ENCODE data around the gene SLC9A2. TPM values are rescaled to one million over a fixed set of nuclear protein-coding genes. Genes with fewer than 3 reads are reported as not detected.

The SLC9A2 gene
- total RNA-seq, 1 donor from 2014 or later: 2.1 TPM

GRCh38 chr2:102592601-102593000, 26.8 kb upstream of the SLC9A2 start:
- Histone ChIP-seq H3K4me1 (ENCODE audit: control insufficient read depth in 3 of 3, insufficient read depth in 3 of 3, low read length in 3 of 3) (no peaks in the 10 kb centered on the region), H3K4me3 (ENCODE audit: low read length in 3 of 3) (no peak overlapping the region)

GRCh38 chr2:102593516-102593915, 25.8 kb upstream of the SLC9A2 start:
- H3K27me3 ChIP-seq (ENCODE audit: control insufficient read depth in 3 of 3, insufficient read depth in 3 of 3, low read length in 3 of 3): no peaks in the 10 kb centered on the region
- no peaks in the 10 kb centered on the region for H3K9me3 ChIP-seq (ENCODE audit: control insufficient read depth in 3 of 3, low read length in 3 of 3)
- no peak overlapping the region for H3K27ac ChIP-seq (ENCODE audit: low read depth, low read length)
- no peak overlapping the region for H3K9ac ChIP-seq (ENCODE audit: low read depth in 1 of 3, low read length in 3 of 3)
- no peaks in the 10 kb centered on the region for H3K4me1 ChIP-seq (ENCODE audit: control insufficient read depth in 3 of 3, insufficient read depth in 3 of 3, low read length in 3 of 3)
- no peaks in the 10 kb centered on the region for H3K36me3 ChIP-seq (ENCODE audit: control insufficient read depth in 3 of 3, insufficient read depth in 3 of 3, low read length in 3 of 3)
- no peak overlapping the region for H3K4me3 ChIP-seq (ENCODE audit: low read length in 3 of 3)

More at GRCh38 chr2:102592601-102593000, 26.8 kb upstream of the SLC9A2 start:
- Histone ChIP-seq H3K27me3 (ENCODE audit: control insufficient read depth in 3 of 3, insufficient read depth in 3 of 3, low read length in 3 of 3) (no peaks in the 10 kb centered on the region), H3K27ac (ENCODE audit: low read depth, low read length) (no peak overlapping the region), H3K9me3 (ENCODE audit: control insufficient read depth in 3 of 3, low read length in 3 of 3) (no peaks in the 10 kb centered on the region), H3K36me3 (ENCODE audit: control insufficient read depth in 3 of 3, insufficient read depth in 3 of 3, low read length in 3 of 3) (no peaks in the 10 kb centered on the region), H3K9ac (ENCODE audit: low read depth in 1 of 3, low read length in 3 of 3) (no peak overlapping the region)

GRCh38 chr2:102594445-102595016, 24.8 kb upstream of the SLC9A2 start:
- H3K36me3 ChIP-seq (ENCODE audit: control insufficient read depth in 3 of 3, insufficient read depth in 3 of 3, low read length in 3 of 3): no peaks in the 10 kb centered on the region
- no peaks in the 10 kb centered on the region for H3K9me3 ChIP-seq (ENCODE audit: control insufficient read depth in 3 of 3, low read length in 3 of 3)
- H3K4me1 ChIP-seq (ENCODE audit: control insufficient read depth in 3 of 3, insufficient read depth in 3 of 3, low read length in 3 of 3): no peaks in the 10 kb centered on the region
- H3K27me3 ChIP-seq (ENCODE audit: control insufficient read depth in 3 of 3, insufficient read depth in 3 of 3, low read length in 3 of 3): no peaks in the 10 kb centered on the region
- H3K27ac ChIP-seq (ENCODE audit: low read depth, low read length): no peak overlapping the region
- H3K4me3 ChIP-seq (ENCODE audit: low read length in 3 of 3): no peak overlapping the region
- no peak overlapping the region for H3K9ac ChIP-seq (ENCODE audit: low read depth in 1 of 3, low read length in 3 of 3)

DNA sequence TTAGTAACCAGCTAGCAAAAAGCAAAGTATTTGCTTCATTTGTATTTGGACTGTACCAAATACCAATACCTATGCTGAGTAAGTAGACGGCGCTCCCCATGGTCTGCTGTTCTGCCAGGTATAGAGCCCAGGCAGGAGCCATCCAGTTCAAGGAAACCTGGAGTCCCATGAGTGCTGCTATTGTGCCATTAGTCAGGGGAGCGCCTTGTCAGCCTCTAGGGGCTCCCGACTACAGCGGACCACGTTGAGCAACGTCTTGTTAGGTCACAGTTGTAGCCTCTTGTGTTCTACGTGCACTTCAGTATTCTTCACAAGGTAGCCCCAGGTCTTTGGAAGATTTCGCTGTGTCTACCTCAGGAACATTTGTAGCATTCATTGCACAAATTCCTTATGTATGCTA, 21.6 kb upstream of the SLC9A2 start:
- Histone ChIP-seq H3K36me3 (ENCODE audit: control insufficient read depth in 3 of 3, insufficient read depth in 3 of 3, low read length in 3 of 3) (no peaks in the 10 kb centered on the region), H3K4me1 (ENCODE audit: control insufficient read depth in 3 of 3, insufficient read depth in 3 of 3, low read length in 3 of 3) (no peaks in the 10 kb centered on the region), H3K27ac (ENCODE audit: low read depth, low read length) (no peak overlapping the region), H3K9ac (ENCODE audit: low read depth in 1 of 3, low read length in 3 of 3) (no peak overlapping the region), H3K27me3 (ENCODE audit: control insufficient read depth in 3 of 3, insufficient read depth in 3 of 3, low read length in 3 of 3) (no peaks in the 10 kb centered on the region), H3K9me3 (ENCODE audit: control insufficient read depth in 3 of 3, low read length in 3 of 3) (no peaks in the 10 kb centered on the region), H3K4me3 (ENCODE audit: low read length in 3 of 3) (no peak overlapping the region)

GRCh38 chr2:102599486-102599885, 19.9 kb upstream of the SLC9A2 start:
- H3K27ac ChIP-seq (ENCODE audit: low read depth, low read length): no peak overlapping the region
- no peaks in the 10 kb centered on the region for H3K27me3 ChIP-seq (ENCODE audit: control insufficient read depth in 3 of 3, insufficient read depth in 3 of 3, low read length in 3 of 3)
- H3K9me3 ChIP-seq (ENCODE audit: control insufficient read depth in 3 of 3, low read length in 3 of 3): no peaks in the 10 kb centered on the region
- no peak overlapping the region for H3K9ac ChIP-seq (ENCODE audit: low read depth in 1 of 3, low read length in 3 of 3)
- no peaks in the 10 kb centered on the region for H3K36me3 ChIP-seq (ENCODE audit: control insufficient read depth in 3 of 3, insufficient read depth in 3 of 3, low read length in 3 of 3)
- H3K4me3 ChIP-seq (ENCODE audit: low read length in 3 of 3): no peak overlapping the region
- no peaks in the 10 kb centered on the region for H3K4me1 ChIP-seq (ENCODE audit: control insufficient read depth in 3 of 3, insufficient read depth in 3 of 3, low read length in 3 of 3)

GRCh38 chr2:102601730-102602129, 17.6 kb upstream of the SLC9A2 start:
- no peak overlapping the region for H3K4me3 ChIP-seq (ENCODE audit: low read length in 3 of 3)

GRCh38 chr2:102603904-102604303, 15.4 kb upstream of the SLC9A2 start:
- no peaks in the 10 kb centered on the region for H3K9me3 ChIP-seq (ENCODE audit: control insufficient read depth in 3 of 3, low read length in 3 of 3)
- H3K9ac ChIP-seq (ENCODE audit: low read depth in 1 of 3, low read length in 3 of 3): no peak overlapping the region
- H3K27me3 ChIP-seq (ENCODE audit: control insufficient read depth in 3 of 3, insufficient read depth in 3 of 3, low read length in 3 of 3): no peaks in the 10 kb centered on the region
- H3K4me1 ChIP-seq (ENCODE audit: control insufficient read depth in 3 of 3, insufficient read depth in 3 of 3, low read length in 3 of 3): peaks cover 4 to 9% (median 5%) of the 10 kb centered on the region in 3 donors
- no peaks in the 10 kb centered on the region for H3K36me3 ChIP-seq (ENCODE audit: control insufficient read depth in 3 of 3, insufficient read depth in 3 of 3, low read length in 3 of 3)
- H3K4me3 ChIP-seq (ENCODE audit: low read length in 3 of 3): no peak overlapping the region
- peak overlapping the region; percentile 80 for H3K27ac ChIP-seq (ENCODE audit: low read depth, low read length)

More at GRCh38 chr2:102601730-102602129, 17.6 kb upstream of the SLC9A2 start:
- Histone ChIP-seq H3K36me3 (ENCODE audit: control insufficient read depth in 3 of 3, insufficient read depth in 3 of 3, low read length in 3 of 3) (no peaks in the 10 kb centered on the region), H3K27ac (ENCODE audit: low read depth, low read length) (no peak overlapping the region), H3K9ac (ENCODE audit: low read depth in 1 of 3, low read length in 3 of 3) (no peak overlapping the region), H3K27me3 (ENCODE audit: control insufficient read depth in 3 of 3, insufficient read depth in 3 of 3, low read length in 3 of 3) (no peaks in the 10 kb centered on the region), H3K4me1 (ENCODE audit: control insufficient read depth in 3 of 3, insufficient read depth in 3 of 3, low read length in 3 of 3) (peaks cover 4 to 9% (median 5%) of the 10 kb centered on the region in 3 donors), H3K9me3 (ENCODE audit: control insufficient read depth in 3 of 3, low read length in 3 of 3) (no peaks in the 10 kb centered on the region)

DNA sequence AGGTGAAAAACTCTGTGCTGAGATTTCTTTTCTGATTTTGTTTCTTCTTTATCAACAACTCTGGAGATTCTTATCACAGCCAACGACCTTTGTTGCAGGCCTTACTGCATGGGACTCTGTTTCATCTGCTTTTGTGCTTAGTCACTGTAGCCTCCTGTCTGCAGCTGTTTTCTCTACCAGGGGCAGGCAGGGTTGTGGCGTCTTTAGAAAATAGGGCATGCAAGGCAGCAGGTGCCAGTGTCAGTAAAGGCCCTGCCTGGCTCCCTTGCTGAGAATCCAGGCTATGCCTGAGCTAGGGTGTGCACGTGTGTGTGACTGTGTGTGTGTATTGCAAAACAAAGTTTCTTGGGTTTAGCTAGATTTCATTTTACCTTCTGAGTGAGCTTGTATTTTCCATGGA, 14.6 kb upstream of the SLC9A2 start:
- no peaks in the 10 kb centered on the region for H3K27me3 ChIP-seq (ENCODE audit: control insufficient read depth in 3 of 3, insufficient read depth in 3 of 3, low read length in 3 of 3)
- peak overlapping the region; percentile 80 for H3K27ac ChIP-seq (ENCODE audit: low read depth, low read length)
- no peak overlapping the region for H3K4me3 ChIP-seq (ENCODE audit: low read length in 3 of 3)
- no peaks in the 10 kb centered on the region for H3K9me3 ChIP-seq (ENCODE audit: control insufficient read depth in 3 of 3, low read length in 3 of 3)
- H3K36me3 ChIP-seq (ENCODE audit: control insufficient read depth in 3 of 3, insufficient read depth in 3 of 3, low read length in 3 of 3): no peaks in the 10 kb centered on the region
- H3K9ac ChIP-seq (ENCODE audit: low read depth in 1 of 3, low read length in 3 of 3): no peak overlapping the region
- peaks cover 4 to 9% (median 5%) of the 10 kb centered on the region in 3 donors for H3K4me1 ChIP-seq (ENCODE audit: control insufficient read depth in 3 of 3, insufficient read depth in 3 of 3, low read length in 3 of 3)

DNA sequence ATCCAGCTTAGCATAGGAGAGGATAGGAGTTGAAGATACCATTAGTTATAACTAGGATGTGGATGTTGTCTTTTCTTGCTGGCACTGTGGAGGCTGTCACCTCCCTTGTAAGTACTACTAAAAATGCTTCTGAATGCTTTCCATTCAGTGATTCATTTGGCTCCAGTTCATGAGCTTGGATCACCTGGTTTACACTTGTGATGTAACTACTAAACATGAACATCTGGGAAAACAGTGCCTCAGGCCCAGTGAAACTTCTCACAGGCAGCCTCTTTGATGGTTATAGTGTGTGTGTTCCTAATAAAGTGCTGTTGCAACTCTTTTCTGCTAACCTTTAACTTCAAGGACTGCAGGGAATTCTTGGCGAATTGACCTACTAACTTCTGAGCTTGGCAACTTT, 13.0 kb upstream of the SLC9A2 start:
- no peaks in the 10 kb centered on the region for H3K36me3 ChIP-seq (ENCODE audit: control insufficient read depth in 3 of 3, insufficient read depth in 3 of 3, low read length in 3 of 3)
- H3K4me3 ChIP-seq (ENCODE audit: low read length in 3 of 3): no peak overlapping the region
- H3K4me1 ChIP-seq (ENCODE audit: control insufficient read depth in 3 of 3, insufficient read depth in 3 of 3, low read length in 3 of 3): peaks cover 4 to 9% (median 5%) of the 10 kb centered on the region in 3 donors
- H3K27me3 ChIP-seq (ENCODE audit: control insufficient read depth in 3 of 3, insufficient read depth in 3 of 3, low read length in 3 of 3): no peaks in the 10 kb centered on the region
- no peak overlapping the region for H3K27ac ChIP-seq (ENCODE audit: low read depth, low read length)
- no peaks in the 10 kb centered on the region for H3K9me3 ChIP-seq (ENCODE audit: control insufficient read depth in 3 of 3, low read length in 3 of 3)
- H3K9ac ChIP-seq (ENCODE audit: low read depth in 1 of 3, low read length in 3 of 3): no peak overlapping the region

DNA sequence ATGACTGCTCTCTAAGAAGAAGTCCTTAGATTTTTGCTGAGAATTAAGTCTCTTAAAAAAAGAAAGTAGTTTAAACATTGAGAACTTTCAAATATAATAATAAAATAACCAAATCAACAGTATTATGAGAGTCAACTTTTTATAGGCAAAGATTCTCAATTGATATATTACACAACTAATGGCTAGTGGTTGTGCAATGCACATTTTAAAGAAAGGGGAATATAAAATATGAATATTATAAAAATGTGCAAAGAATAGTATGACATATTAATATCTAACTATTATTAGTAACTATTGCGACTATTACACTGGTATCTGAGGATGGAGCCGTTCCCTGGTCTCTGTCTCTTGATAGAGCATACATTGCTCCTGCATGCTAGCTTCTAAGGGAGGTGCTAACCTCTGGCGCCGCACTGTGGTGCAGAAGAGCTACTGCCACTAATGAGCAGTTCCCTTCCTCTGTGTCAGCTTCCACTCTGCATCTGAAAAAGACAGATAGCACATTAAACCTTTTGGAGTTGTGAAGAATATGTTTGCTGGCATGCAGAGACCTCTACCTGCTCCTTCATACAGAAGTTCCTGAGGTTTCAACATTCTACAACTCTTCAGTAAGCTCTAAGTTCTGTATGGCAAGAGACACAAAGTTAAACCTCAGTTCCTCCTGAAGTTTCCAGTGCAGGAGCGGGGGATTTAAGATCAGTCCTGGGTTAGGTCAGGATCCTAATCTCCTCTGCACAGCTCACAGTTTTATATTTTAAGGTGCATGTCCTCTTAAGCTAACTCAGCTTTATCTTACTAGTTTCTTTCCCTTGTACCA, 3.5 kb upstream of the SLC9A2 start:
- Histone ChIP-seq H3K9me3 (ENCODE audit: control insufficient read depth in 3 of 3, low read length in 3 of 3) (no peaks in the 10 kb centered on the region), H3K27me3 (ENCODE audit: control insufficient read depth in 3 of 3, insufficient read depth in 3 of 3, low read length in 3 of 3) (peaks cover 3 to 9% (median 7%) of the 10 kb centered on the region in 3 donors), H3K27ac (ENCODE audit: low read depth, low read length) (no peak overlapping the region), H3K9ac (ENCODE audit: low read depth in 1 of 3, low read length in 3 of 3) (no peak overlapping the region), H3K4me1 (ENCODE audit: control insufficient read depth in 3 of 3, insufficient read depth in 3 of 3, low read length in 3 of 3) (peaks cover 4 to 20% (median 10%) of the 10 kb centered on the region in 3 donors), H3K36me3 (ENCODE audit: control insufficient read depth in 3 of 3, insufficient read depth in 3 of 3, low read length in 3 of 3) (no peaks in the 10 kb centered on the region), H3K4me3 (ENCODE audit: low read length in 3 of 3) (no peak overlapping the region)

Measured in skeletal muscle tissue (tissue), 4 donors.